ENCODE results near the gene ADGRB2.

ADGRB2 gene

DNA sequence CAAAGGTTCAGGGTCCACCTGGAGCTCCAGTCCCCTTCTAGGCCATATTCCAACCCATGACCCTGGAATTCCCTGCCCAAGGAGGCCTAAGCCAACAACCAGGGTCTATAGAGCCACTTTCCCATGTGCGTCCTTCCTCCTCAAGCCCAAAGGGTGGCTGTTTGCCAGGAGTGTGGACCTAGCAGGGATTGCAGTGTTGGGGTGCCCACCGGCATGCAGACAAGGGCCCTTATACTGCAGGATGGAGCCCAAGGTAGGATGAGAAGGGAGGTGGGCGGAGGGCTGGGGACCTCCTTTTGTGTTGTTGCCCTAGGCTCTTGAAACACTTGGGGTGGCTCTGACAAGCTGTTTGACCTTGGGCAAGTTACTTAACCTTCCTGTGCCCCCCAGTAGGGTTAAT lies 19.7 kb upstream of the ADGRB2 start:
- 100% methylated on average over 1 of the region's 3 CpGs for WGBS (ENCODE audit: insufficient coverage)
- Histone ChIP-seq H3K27me3 (replicated peaks in 2 of 5; ENCODE audit: control insufficient read depth in 4 of 5, insufficient read depth in 5 of 5, low read length in 4 of 5) (peaks cover 0 to 5% (median 0%) of the 10 kb centered on the region in 5 experiments), H3K36me3 (ENCODE audit: control insufficient read depth in 4 of 4, insufficient read depth in 4 of 4, low read length in 3 of 4) (no peaks in the 10 kb centered on the region), H3K9me3 (ENCODE audit: control extremely low read depth in 1 of 5, control insufficient read depth in 4 of 5, insufficient read depth in 2 of 5, low read depth in 1 of 5, low read length in 4 of 5) (no peaks in the 10 kb centered on the region), H3K4me1 (ENCODE audit: control extremely low read depth in 1 of 4, control insufficient read depth in 4 of 4, insufficient read depth in 4 of 4, low read length in 3 of 4) (peaks cover 0 to 21% (median 16%) of the 10 kb centered on the region in 4 experiments), H3K4me3 (ENCODE audit: control insufficient read depth in 1 of 7, extremely low read depth in 1 of 7, insufficient read depth in 4 of 7, low read depth in 2 of 7, low read length in 6 of 7) (no peak overlapping the region), H3K27ac (ENCODE audit: insufficient read depth in 1 of 2, low read depth in 1 of 2, low read length in 2 of 2, poor library complexity in 1 of 2, severe bottlenecking in 2 of 2) (no peak overlapping the region)
- ChIA-PET CTCF (interaction anchor here (0.7 to 2.9 kb wide), 3 partner anchors 17 to 120 kb away, joined by 3 to 10 read pairs (median 7); no protein-coding TSS in a partner anchor), POLR2A (no interaction called here)
- DNase-seq, result no peak

DNA sequence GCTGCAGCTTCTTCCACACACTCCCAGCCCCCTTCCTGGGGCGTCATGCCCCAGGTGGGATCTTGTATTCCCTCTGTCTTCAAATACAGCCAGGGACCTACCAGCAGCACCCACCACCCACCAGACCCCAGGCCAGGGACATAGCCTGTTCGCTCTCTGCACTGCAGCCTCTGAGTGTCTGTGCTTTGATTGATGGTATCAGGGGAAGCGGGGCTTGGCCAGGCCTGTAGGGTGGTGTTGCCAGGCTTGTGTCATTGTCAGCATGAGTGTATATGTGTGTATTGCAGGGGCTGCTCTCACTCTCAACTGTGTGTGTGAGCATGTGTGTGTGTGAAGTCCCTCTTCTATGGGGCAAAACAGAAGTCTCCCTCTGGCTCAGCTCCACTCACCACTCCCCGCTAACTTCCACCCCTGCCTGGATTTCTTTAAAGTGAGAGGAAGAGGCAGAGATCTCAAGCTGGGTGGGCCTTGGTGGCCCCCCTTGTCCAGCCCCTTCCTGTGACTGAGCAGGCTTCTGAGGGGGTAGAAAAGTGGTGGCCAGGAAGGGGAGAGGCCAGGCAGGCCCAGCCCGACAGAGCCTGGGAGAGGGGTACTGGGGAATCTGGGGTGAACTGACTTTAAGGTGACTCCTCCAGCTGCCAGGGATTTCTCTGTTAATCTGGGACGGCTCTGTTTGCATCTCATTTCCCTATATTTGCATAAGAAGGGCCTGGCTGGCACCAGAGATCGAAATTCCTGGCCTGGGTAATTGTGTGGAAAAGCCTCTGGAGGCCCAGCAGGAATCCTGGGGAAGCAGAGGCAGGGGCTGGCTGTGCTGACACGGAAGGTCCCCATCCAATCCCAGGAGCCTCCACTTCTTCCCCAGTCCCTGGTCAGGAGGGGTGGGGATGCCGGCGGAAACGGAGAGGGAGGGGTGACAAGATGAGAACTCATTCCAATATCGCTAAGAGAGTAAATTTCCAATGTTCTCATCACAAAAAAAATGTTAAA lies 18.6 kb upstream of the ADGRB2 start:
- POLR2A ChIA-PET, result interaction anchor here (0.6 kb wide), 1 partner anchor 111 kb away, joined by 3 read pairs; no protein-coding TSS in a partner anchor
- H3K4me1 ChIP-seq (ENCODE audit: control extremely low read depth in 1 of 4, control insufficient read depth in 4 of 4, insufficient read depth in 4 of 4, low read length in 3 of 4), result peaks cover 0 to 9% (median 6%) of the 10 kb centered on the region in 4 experiments
- H3K36me3 ChIP-seq (ENCODE audit: control insufficient read depth in 4 of 4, insufficient read depth in 4 of 4, low read length in 3 of 4), result no peaks in the 10 kb centered on the region
- CTCF ChIA-PET, result interaction anchor here (0.8 to 2.9 kb wide), 3 partner anchors 16 to 22 kb away, joined by 3 to 10 read pairs (median 7); no protein-coding TSS in a partner anchor
- H3K4me3 ChIP-seq (ENCODE audit: control insufficient read depth in 1 of 7, extremely low read depth in 1 of 7, insufficient read depth in 4 of 7, low read depth in 2 of 7, low read length in 6 of 7), result no peak overlapping the region
- peaks cover 0 to 5% (median 0%) of the 10 kb centered on the region in 5 experiments for H3K27me3 ChIP-seq (replicated peaks in 2 of 5; ENCODE audit: control insufficient read depth in 4 of 5, insufficient read depth in 5 of 5, low read length in 4 of 5)
- WGBS (ENCODE audit: insufficient coverage), result 66% methylated on average over 5 of the region's 12 CpGs
- peak in 2 of 3 donors; percentile 13 to 39 for DNase-seq
- H3K9me3 ChIP-seq (ENCODE audit: control extremely low read depth in 1 of 5, control insufficient read depth in 4 of 5, insufficient read depth in 2 of 5, low read depth in 1 of 5, low read length in 4 of 5), result no peaks in the 10 kb centered on the region
- no peak overlapping the region for H3K27ac ChIP-seq (ENCODE audit: insufficient read depth in 1 of 2, low read depth in 1 of 2, low read length in 2 of 2, poor library complexity in 1 of 2, severe bottlenecking in 2 of 2)

- POLR2A ChIA-PET, result no interaction called here
- H3K9me3 ChIP-seq (ENCODE audit: control extremely low read depth in 1 of 5, control insufficient read depth in 4 of 5, insufficient read depth in 2 of 5, low read depth in 1 of 5, low read length in 4 of 5), result no peaks in the 10 kb centered on the region
- DNase-seq, result no peak
- H3K27me3 ChIP-seq (replicated peaks in 2 of 5; ENCODE audit: control insufficient read depth in 4 of 5, insufficient read depth in 5 of 5, low read length in 4 of 5), result peaks cover 0 to 7% (median 0%) of the 10 kb centered on the region in 5 experiments
- no peak overlapping the region for H3K27ac ChIP-seq (ENCODE audit: insufficient read depth in 1 of 2, low read depth in 1 of 2, low read length in 2 of 2, poor library complexity in 1 of 2, severe bottlenecking in 2 of 2)
- no peak overlapping the region for H3K4me3 ChIP-seq (ENCODE audit: control insufficient read depth in 1 of 7, extremely low read depth in 1 of 7, insufficient read depth in 4 of 7, low read depth in 2 of 7, low read length in 6 of 7)
- H3K4me1 ChIP-seq (ENCODE audit: control extremely low read depth in 1 of 4, control insufficient read depth in 4 of 4, insufficient read depth in 4 of 4, low read length in 3 of 4), result peaks cover 0 to 8% (median 6%) of the 10 kb centered on the region in 4 experiments
- no peaks in the 10 kb centered on the region for H3K36me3 ChIP-seq (ENCODE audit: control insufficient read depth in 4 of 4, insufficient read depth in 4 of 4, low read length in 3 of 4)
- CTCF ChIA-PET, result interaction anchor here (2.3 kb wide), 1 partner anchor 15 kb away, joined by 7 read pairs; no protein-coding TSS in a partner anchor
- 82% methylated on average over 13 of the region's 18 CpGs for WGBS (ENCODE audit: insufficient coverage)
Measured at GRCh38 chr1:31781756-31782371, 17.7 kb upstream of the ADGRB2 start.

- H3K4me1 ChIP-seq (ENCODE audit: control extremely low read depth in 1 of 4, control insufficient read depth in 4 of 4, insufficient read depth in 4 of 4, low read length in 3 of 4), result peaks cover 0 to 8% (median 6%) of the 10 kb centered on the region in 4 experiments
- CTCF ChIA-PET, result no interaction called here
- POLR2A ChIA-PET, result no interaction called here
- no peak overlapping the region for H3K27ac ChIP-seq (ENCODE audit: insufficient read depth in 1 of 2, low read depth in 1 of 2, low read length in 2 of 2, poor library complexity in 1 of 2, severe bottlenecking in 2 of 2)
- H3K36me3 ChIP-seq (ENCODE audit: control insufficient read depth in 4 of 4, insufficient read depth in 4 of 4, low read length in 3 of 4), result no peaks in the 10 kb centered on the region
- 88% methylated on average over 4 of the region's 7 CpGs for WGBS (ENCODE audit: insufficient coverage)
- DNase-seq, result no peak
- H3K4me3 ChIP-seq (ENCODE audit: control insufficient read depth in 1 of 7, extremely low read depth in 1 of 7, insufficient read depth in 4 of 7, low read depth in 2 of 7, low read length in 6 of 7), result no peak overlapping the region
- peaks cover 0 to 7% (median 0%) of the 10 kb centered on the region in 5 experiments for H3K27me3 ChIP-seq (replicated peaks in 2 of 5; ENCODE audit: control insufficient read depth in 4 of 5, insufficient read depth in 5 of 5, low read length in 4 of 5)
- H3K9me3 ChIP-seq (ENCODE audit: control extremely low read depth in 1 of 5, control insufficient read depth in 4 of 5, insufficient read depth in 2 of 5, low read depth in 1 of 5, low read length in 4 of 5), result no peaks in the 10 kb centered on the region
Measured at GRCh38 chr1:31781138-31781755, 17.1 kb upstream of the ADGRB2 start.

DNA sequence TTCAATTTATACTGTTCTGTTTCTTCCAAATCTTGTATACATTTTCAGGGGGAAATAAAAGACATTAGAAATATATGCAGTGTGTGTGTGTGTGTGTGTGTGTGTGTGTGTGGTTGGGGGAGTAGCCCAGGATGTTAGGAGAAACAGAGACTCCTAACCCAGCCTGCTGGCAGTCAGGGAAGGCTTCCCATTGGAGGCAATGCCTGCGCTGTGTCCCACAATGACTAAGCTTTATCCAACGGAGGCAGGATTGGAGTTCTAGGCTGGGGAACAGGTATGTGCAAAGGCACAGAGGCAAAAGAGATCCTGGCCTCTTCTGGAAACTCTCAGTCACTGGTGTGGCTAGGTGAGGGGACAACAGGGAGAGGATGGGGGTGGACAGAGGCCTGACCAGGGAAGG lies 16.5 kb upstream of the ADGRB2 start:
- CTCF ChIA-PET, result interaction anchor here (0.9 to 1.3 kb wide), 3 partner anchors 15 to 19 kb away, joined by 3 to 5 read pairs (median 4); no protein-coding TSS in a partner anchor
- peaks cover 0 to 8% (median 6%) of the 10 kb centered on the region in 4 experiments for H3K4me1 ChIP-seq (ENCODE audit: control extremely low read depth in 1 of 4, control insufficient read depth in 4 of 4, insufficient read depth in 4 of 4, low read length in 3 of 4)
- WGBS (ENCODE audit: insufficient coverage), result 70% methylated on average over 2 of the region's 2 CpGs

GRCh38 chr1:31779687-31780086 lies 15.5 kb upstream of the ADGRB2 start:
- ChIA-PET POLR2A (no interaction called here), CTCF (interaction anchor here (0.9 to 1.3 kb wide), 5 partner anchors 9 to 18 kb away, joined by 3 to 6 read pairs (median 4); no protein-coding TSS in a partner anchor)
- H3K27me3 ChIP-seq (replicated peaks in 2 of 5; ENCODE audit: control insufficient read depth in 4 of 5, insufficient read depth in 5 of 5, low read length in 4 of 5), result peaks cover 0 to 15% (median 8%) of the 10 kb centered on the region in 5 experiments
- no peaks in the 10 kb centered on the region for H3K9me3 ChIP-seq (ENCODE audit: control extremely low read depth in 1 of 5, control insufficient read depth in 4 of 5, insufficient read depth in 2 of 5, low read depth in 1 of 5, low read length in 4 of 5)
- DNase-seq, result no peak
- no peaks in the 10 kb centered on the region for H3K36me3 ChIP-seq (ENCODE audit: control insufficient read depth in 4 of 4, insufficient read depth in 4 of 4, low read length in 3 of 4)
- H3K4me1 ChIP-seq (ENCODE audit: control extremely low read depth in 1 of 4, control insufficient read depth in 4 of 4, insufficient read depth in 4 of 4, low read length in 3 of 4), result peaks cover 0 to 8% (median 6%) of the 10 kb centered on the region in 4 experiments
- no peak overlapping the region for H3K27ac ChIP-seq (ENCODE audit: insufficient read depth in 1 of 2, low read depth in 1 of 2, low read length in 2 of 2, poor library complexity in 1 of 2, severe bottlenecking in 2 of 2)
- 97% methylated on average over 7 of the region's 9 CpGs for WGBS (ENCODE audit: insufficient coverage)
- H3K4me3 ChIP-seq (ENCODE audit: control insufficient read depth in 1 of 7, extremely low read depth in 1 of 7, insufficient read depth in 4 of 7, low read depth in 2 of 7, low read length in 6 of 7), result no peak overlapping the region

More for the DNA sequence above, 16.5 kb upstream of the ADGRB2 start:
- Histone ChIP-seq H3K27ac (ENCODE audit: insufficient read depth in 1 of 2, low read depth in 1 of 2, low read length in 2 of 2, poor library complexity in 1 of 2, severe bottlenecking in 2 of 2) (no peak overlapping the region), H3K27me3 (replicated peaks in 2 of 5; ENCODE audit: control insufficient read depth in 4 of 5, insufficient read depth in 5 of 5, low read length in 4 of 5) (peaks cover 0 to 7% (median under 1%) of the 10 kb centered on the region in 5 experiments), H3K4me3 (ENCODE audit: control insufficient read depth in 1 of 7, extremely low read depth in 1 of 7, insufficient read depth in 4 of 7, low read depth in 2 of 7, low read length in 6 of 7) (no peak overlapping the region), H3K36me3 (ENCODE audit: control insufficient read depth in 4 of 4, insufficient read depth in 4 of 4, low read length in 3 of 4) (no peaks in the 10 kb centered on the region), H3K9me3 (ENCODE audit: control extremely low read depth in 1 of 5, control insufficient read depth in 4 of 5, insufficient read depth in 2 of 5, low read depth in 1 of 5, low read length in 4 of 5) (no peaks in the 10 kb centered on the region)
- DNase-seq, result no peak
- POLR2A ChIA-PET, result no interaction called here
